Measurements from ENCODE around the gene TRERF1.

TRERF1 gene

DNA sequence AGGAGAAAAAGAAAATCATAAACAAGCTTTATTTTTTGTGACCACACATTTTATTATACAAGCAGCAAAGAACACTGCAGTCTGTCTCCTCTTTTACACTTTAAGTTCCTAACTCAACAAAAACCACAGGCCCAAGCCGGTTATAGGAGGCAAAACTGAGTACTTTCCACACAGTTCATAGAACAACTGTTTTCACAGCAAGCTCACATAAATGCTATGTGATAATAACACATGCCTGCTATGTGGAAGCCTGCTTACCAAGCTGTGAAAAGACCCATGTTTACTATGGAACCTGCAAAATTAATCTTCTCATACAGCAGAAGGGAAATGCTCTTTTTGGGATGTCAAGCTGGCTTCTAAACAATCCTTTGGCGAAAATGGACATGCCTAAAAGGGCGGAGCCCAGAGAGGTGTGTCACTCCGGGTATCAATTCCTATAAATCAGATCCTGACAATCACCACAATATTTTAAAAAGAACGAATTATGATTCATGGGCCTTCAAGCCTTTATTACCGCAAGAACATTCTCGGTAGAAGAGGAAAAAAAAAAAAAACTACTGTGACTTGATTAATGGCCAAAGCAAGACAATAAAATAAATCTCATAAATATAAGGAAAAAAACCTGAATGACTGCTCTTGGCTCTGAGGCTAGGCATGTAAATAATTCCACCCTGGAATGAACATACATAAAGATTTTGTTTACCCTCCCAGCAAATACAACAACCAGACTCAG is 2.6 kb downstream of the TRERF1 start:
- Histone ChIP-seq H4K20me1 (ENCODE audit: insufficient read depth, low read length) (no peaks in the 10 kb centered on the region), H3K9me2 (replicated peaks; ENCODE audit: insufficient read depth, low read length) (no peaks in the 10 kb centered on the region), H3K79me2 (ENCODE audit: low read length) (peaks cover 66% of the 10 kb centered on the region), H3K9ac (ENCODE audit: low read length) (no peak overlapping the region), H3K4me1 (ENCODE audit: low read length) (peaks cover 12% of the 10 kb centered on the region; the same call in 1 of the 2 replicates), H3K36me3 (replicated peaks; ENCODE audit: insufficient read depth, low read length) (no peaks in the 10 kb centered on the region; the same call in 1 of the 2 replicates), H3K27me3 (replicated peaks; ENCODE audit: insufficient read depth, low read length) (no peaks in the 10 kb centered on the region), H3K9me3 (replicated peaks; ENCODE audit: insufficient read depth, low read length) (no peaks in the 10 kb centered on the region), H2AFZ (ENCODE audit: low read length) (no peak overlapping the region), H3K4me2 (ENCODE audit: low read depth, low read length) (peak overlapping the region; percentile 77; the same call in 1 of the 2 replicates), H3F3A (ENCODE audit: insufficient read depth, low read length) (peaks cover 16% of the 10 kb centered on the region), H3K27ac (ENCODE audit: low read length) (no peak overlapping the region), H3K4me3 (ENCODE audit: low read length) (no peak overlapping the region)
- no peak for TF ChIP-seq EZH2 (optimal IDR thresholded peaks at IDR 0.05; ENCODE audit: low read depth, low read length)
- TF ChIP-seq EZH2phosphoT487 (IDR thresholded peaks at IDR 0.05; ENCODE audit: low read length), result no peak
- TF ChIP-seq, protein P1, sequence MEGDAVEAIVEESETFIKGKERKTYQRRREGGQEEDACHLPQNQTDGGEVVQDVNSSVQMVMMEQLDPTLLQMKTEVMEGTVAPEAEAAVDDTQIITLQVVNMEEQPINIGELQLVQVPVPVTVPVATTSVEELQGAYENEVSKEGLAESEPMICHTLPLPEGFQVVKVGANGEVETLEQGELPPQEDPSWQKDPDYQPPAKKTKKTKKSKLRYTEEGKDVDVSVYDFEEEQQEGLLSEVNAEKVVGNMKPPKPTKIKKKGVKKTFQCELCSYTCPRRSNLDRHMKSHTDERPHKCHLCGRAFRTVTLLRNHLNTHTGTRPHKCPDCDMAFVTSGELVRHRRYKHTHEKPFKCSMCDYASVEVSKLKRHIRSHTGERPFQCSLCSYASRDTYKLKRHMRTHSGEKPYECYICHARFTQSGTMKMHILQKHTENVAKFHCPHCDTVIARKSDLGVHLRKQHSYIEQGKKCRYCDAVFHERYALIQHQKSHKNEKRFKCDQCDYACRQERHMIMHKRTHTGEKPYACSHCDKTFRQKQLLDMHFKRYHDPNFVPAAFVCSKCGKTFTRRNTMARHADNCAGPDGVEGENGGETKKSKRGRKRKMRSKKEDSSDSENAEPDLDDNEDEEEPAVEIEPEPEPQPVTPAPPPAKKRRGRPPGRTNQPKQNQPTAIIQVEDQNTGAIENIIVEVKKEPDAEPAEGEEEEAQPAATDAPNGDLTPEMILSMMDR (IDR thresholded peaks at IDR 0.05; ENCODE audit: low read length), result no peak
- no peak for DNase-seq

DNA sequence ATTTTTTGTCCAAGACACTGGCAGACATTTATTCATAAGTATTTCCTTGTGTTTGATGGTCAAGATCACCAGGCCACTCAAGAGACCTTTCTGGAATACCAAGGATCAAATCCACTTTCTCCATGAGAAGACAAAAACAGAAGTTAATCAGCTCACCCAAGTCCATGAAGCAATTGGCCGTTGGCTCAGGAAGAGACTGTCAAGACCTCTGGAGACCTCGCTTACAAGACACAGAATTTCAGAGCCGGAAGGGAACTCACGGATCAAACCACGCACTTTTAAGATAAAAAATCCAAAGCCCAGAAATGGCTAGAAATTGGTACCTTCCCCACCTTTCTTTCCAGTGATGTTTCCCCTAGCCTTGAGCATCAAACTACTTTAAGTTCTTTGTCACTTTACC is 3.3 kb downstream of the TRERF1 start:
- peaks cover 73% of the 10 kb centered on the region for H3K79me2 ChIP-seq (ENCODE audit: low read length)
- no peak overlapping the region for H3K4me2 ChIP-seq (ENCODE audit: low read depth, low read length)
- no peaks in the 10 kb centered on the region for H3K9me3 ChIP-seq (replicated peaks; ENCODE audit: insufficient read depth, low read length)
- no peak overlapping the region for H3K27ac ChIP-seq (ENCODE audit: low read length)
- no peaks in the 10 kb centered on the region for H4K20me1 ChIP-seq (ENCODE audit: insufficient read depth, low read length)
- H3K4me1 ChIP-seq (ENCODE audit: low read length), result peaks cover 11% of the 10 kb centered on the region; the same call in 1 of the 2 replicates
- peaks cover 12% of the 10 kb centered on the region for H3F3A ChIP-seq (ENCODE audit: insufficient read depth, low read length)
- no peak overlapping the region for H3K9ac ChIP-seq (ENCODE audit: low read length)
- no peaks in the 10 kb centered on the region for H3K27me3 ChIP-seq (replicated peaks; ENCODE audit: insufficient read depth, low read length)
- no peak overlapping the region for H2AFZ ChIP-seq (ENCODE audit: low read length)
- H3K9me2 ChIP-seq (replicated peaks; ENCODE audit: insufficient read depth, low read length), result no peaks in the 10 kb centered on the region
- H3K36me3 ChIP-seq (replicated peaks; ENCODE audit: insufficient read depth, low read length), result no peaks in the 10 kb centered on the region; the same call in 1 of the 2 replicates
- DNase-seq, result no peak
- TF ChIP-seq, protein P1 (IDR thresholded peaks at IDR 0.05; ENCODE audit: low read length), result no peak
- TF ChIP-seq EZH2 (optimal IDR thresholded peaks at IDR 0.05; ENCODE audit: low read depth, low read length), result no peak
- no peak for TF ChIP-seq EZH2phosphoT487 (IDR thresholded peaks at IDR 0.05; ENCODE audit: low read length)
- H3K4me3 ChIP-seq (ENCODE audit: low read length), result no peak overlapping the region

DNA sequence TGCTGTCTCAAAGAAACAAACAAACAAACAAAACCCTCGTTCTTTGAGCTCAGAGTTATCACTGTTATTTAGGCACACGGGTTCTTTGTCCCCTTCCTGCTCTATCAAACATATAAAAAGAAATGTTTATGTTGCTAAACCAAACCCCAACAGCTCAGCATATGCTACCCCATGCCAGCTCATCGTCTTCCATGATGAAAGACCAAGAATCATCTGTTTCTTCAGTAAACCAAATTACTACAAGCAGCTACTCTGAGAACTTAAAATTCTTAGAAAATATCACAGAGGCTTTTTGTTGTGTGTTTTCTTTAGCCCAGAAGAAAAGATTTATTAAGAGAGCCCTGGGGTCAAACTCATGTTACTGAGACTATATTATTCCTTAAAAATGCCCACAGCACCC is 4.7 kb downstream of the TRERF1 start:
- no peak overlapping the region for H3K4me3 ChIP-seq (ENCODE audit: low read length)
- no peaks in the 10 kb centered on the region for H3K27me3 ChIP-seq (replicated peaks; ENCODE audit: insufficient read depth, low read length)
- peaks cover 5% of the 10 kb centered on the region; the same call in 1 of the 2 replicates for H3F3A ChIP-seq (ENCODE audit: insufficient read depth, low read length)
- H3K9me2 ChIP-seq (replicated peaks; ENCODE audit: insufficient read depth, low read length), result no peaks in the 10 kb centered on the region
- no peak overlapping the region for H3K9ac ChIP-seq (ENCODE audit: low read length)
- no peak for DNase-seq
- no peak overlapping the region for H2AFZ ChIP-seq (ENCODE audit: low read length)
- no peaks in the 10 kb centered on the region for H3K9me3 ChIP-seq (replicated peaks; ENCODE audit: insufficient read depth, low read length)
- H3K27ac ChIP-seq (ENCODE audit: low read length), result no peak overlapping the region
- no peaks in the 10 kb centered on the region for H4K20me1 ChIP-seq (ENCODE audit: insufficient read depth, low read length)
- H3K36me3 ChIP-seq (replicated peaks; ENCODE audit: insufficient read depth, low read length), result no peaks in the 10 kb centered on the region; the same call in 1 of the 2 replicates
- H3K4me2 ChIP-seq (ENCODE audit: low read depth, low read length), result no peak overlapping the region
- H3K4me1 ChIP-seq (ENCODE audit: low read length), result peaks cover 10% of the 10 kb centered on the region; the same call in 1 of the 2 replicates
- TF ChIP-seq EZH2 (optimal IDR thresholded peaks at IDR 0.05; ENCODE audit: low read depth, low read length), result no peak
- TF ChIP-seq EZH2phosphoT487 (IDR thresholded peaks at IDR 0.05; ENCODE audit: low read length), result no peak
- TF ChIP-seq, protein P1 (IDR thresholded peaks at IDR 0.05; ENCODE audit: low read length), result no peak
- peaks cover 83% of the 10 kb centered on the region for H3K79me2 ChIP-seq (ENCODE audit: low read length)

All from MM.1S (cell line).